Stimulated activated CD8-positive, alpha-beta memory T cell treated with anti-CD3 and anti-CD28 coated beads, Interleukin-4, amount 100 ng/mL, for 1 hour (primary cell): ENCODE measurements around the gene KPNA2.
"Not testable (repeated sequence)": the region's sequence is repeated elsewhere in the genome, so short reads cannot be mapped to it uniquely, and the experiment has no call there.

ENCODE experiments used
- DNase-seq, 2 donors: peaks; one replicate each; pipeline ENCODE4 v3.0.0-alpha.2; 2020; ENCODE audit warnings: low read depth in 2 of 2, low spot score in 1 of 2

Gene KPNA2

DNA sequence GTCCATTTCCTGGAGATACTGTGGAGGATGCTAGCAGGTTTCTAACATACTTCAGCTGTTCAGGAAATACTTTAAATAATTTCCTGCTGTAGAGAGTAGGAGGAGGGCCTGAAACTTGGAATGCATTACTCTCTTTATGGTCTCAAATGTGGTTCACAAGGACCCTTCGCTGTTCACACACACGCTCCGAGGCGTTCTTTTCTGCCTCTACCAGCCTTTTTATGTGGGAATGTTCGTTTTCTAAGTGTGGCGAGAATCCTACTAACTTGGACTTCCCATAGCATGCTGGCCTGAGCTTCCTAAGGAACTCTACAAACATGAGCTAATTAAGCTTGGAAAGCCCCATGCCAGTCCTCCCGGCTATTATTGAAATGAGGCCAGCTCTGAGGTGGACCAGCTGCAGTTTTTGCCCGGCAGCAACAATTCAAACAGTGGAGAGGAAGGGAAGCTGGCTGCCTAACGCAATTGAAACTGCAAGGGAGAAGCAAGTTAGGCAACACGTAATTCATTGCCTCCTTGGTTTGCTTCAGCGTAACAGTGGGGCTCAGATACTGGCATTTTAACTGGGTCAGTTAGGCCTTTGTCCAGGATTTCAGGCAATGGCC lies 18.9 kb downstream of the KPNA2 start:
- no peak for DNase-seq

DNA sequence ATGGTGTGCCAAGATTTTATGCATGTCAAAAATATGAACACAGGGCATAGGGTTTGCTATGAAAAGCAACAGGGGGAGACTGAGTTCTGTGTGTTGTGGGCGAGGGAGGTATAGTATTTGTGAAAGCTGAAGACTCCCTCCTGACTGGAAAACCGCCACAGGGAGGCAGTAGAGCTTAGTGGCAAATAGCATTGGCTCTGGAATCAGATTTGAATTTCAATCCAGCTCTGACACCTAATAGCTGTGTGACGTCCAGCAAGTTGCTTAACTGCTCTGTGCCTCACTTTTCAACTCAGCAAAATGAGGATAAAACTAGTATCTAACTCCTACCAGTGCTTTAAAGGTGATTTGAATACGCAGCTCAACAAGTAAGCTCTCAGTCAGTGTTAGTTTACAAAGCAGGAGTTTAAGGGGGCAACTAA lies 22.0 kb downstream of the KPNA2 start:
- peak in 1 of 2 donors; percentile 4 for DNase-seq

DNA sequence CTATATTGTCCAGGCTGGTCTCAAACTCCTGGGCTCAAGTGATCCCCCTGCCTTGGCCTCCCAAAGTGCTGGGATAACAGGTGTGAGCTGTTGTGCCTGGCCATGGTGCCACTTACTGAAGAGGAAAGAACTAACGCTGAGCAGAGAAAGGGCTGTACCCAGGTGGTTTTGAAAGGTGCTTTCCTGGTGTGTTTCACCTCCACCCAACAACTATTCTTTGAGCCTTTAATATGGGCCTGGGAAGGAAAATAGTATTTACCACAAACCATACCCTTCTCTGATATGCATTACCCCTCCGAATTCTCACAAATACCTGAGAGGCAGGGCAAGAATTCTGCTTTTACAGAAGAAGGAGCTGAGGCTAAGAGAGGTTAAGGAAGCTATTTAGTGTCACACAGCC lies 24.8 kb downstream of the KPNA2 start:
- DNase-seq, result no peak

DNA sequence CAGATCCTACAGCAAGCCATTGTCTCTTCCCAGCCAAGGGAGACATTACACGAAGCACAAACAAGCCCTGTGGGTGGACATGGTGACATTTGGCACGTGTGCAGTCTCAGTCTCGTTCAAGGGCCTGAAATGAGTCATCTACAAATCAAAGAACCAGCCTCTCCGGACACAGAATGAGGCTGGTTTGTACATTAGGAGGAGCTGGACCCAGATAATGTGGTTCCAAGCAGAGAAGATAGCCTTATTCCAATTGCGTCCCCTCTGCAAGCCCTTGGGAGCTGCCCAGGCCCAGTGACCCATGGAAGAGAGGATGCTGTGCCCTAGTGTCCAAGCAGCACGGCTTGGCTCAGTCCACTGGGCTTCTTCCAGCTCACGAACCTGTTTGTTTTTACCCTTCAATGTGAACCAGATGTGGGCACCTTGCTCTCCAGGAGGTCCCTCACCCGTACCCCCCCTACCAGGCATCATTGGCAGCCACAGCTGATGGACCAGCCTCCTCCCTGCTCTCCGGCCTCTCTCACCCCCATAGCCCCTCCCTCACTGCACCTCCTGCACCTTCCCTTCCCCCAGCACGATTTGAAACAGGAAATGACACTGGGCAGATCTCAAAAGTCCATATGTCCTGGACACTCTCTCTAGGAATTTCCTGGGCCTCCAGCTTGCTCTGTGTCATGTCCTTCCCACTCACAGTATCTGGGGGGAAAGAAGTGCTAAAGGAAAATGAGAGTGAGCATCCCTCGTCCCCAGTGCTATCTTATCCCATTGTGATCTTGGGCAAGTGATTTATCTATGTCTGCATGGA lies 26.2 kb downstream of the KPNA2 start:
- no peak for DNase-seq

DNA sequence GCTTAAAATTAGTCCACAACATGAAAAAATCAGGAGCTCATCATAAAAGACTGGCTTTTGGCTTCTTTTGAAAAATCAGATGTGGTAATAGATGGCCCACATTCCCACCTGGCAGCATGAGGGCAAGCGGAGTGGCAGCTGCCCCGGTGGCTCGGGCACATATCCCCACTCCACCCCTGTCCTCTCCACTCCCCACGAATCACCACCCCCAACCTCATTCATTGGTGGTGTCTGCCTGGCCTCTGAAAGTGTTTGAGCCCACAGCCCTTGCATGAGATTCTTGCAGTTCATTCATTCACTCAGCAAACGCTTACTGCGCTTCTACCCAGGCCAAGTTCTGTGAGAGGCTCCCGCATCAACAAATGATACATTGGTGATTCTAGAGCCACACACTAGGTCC lies 29.8 kb downstream of the KPNA2 start:
- DNase-seq, result not testable (repeated sequence)

DNA sequence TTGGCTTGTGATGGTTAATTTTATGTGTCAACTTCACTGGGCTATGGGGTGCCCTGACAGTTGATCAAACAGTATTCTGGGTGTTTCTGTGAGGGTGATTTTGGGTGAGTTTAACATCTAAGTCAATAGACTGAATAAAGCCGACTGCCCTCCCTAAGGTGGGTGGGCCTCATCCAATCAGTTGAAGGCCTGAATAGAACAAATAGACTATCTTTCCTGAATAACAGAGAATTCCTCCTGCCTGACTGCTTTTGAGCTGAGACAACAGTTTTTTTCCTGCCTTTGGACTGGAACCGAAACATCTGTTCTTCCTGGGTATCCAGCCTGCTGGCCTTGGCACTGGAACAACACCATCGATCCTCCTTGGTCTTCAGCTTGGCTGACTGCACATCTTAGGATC lies 33.0 kb downstream of the KPNA2 start:
- DNase-seq, result not testable (repeated sequence)

DNA sequence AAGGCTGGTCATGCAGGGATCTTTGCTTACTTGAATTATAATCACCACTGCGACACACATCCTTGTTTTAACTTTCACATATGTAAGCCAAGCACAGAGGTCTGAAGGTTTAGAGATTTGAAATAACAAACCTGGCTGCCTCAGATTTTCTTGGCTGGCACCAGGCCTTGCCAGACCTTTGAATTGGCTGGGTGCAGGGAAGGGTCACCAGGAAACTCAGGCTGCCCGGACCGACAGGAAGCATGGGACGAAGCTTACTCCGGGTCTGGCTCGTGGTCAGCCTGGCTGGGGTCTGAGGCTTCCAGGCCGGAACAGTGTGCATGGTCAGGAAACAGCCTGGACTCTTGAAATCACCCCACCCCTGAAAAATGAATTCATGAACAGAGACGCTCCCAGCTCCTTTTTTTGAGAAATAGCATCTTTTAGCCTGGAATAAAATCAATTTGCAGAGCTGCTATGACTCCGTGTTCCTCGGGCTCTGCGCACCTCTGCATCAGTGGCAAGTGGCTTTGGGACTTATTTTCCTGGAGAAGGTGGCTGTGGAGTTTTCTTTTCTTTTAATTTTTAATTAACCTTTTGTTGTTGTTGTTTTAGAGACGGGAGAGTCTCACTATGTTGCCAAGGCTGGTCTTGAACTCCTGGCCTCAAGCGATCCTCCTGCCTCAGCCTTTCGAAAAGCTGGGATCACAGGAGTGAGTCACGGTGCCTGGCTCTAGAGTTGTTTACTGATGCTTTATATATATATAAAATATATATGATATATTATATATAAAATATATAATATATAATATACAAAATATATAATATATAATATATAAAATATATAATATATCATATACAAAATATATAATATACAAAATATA lies 35.3 kb downstream of the KPNA2 start:
- not testable (repeated sequence) for DNase-seq

DNA sequence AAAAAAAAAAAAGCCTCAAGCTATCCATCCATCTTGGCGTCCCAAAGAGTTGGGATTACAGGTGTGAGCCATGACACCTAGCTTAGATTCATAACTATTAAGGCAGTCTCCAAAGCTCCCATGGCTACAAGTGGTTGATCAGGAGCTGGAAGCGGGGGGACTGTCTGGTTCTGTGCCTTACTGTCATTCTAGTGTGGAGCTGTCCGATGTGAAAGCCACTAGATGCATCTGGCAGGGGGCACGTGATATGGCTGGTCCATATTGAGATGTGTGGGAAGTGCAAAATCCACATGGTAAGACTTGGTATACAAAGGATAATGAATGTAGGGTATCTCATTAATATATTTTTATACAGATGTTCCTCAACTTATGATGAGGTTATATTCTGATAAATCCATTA lies 38.7 kb downstream of the KPNA2 start:
- DNase-seq, result no peak

DNA sequence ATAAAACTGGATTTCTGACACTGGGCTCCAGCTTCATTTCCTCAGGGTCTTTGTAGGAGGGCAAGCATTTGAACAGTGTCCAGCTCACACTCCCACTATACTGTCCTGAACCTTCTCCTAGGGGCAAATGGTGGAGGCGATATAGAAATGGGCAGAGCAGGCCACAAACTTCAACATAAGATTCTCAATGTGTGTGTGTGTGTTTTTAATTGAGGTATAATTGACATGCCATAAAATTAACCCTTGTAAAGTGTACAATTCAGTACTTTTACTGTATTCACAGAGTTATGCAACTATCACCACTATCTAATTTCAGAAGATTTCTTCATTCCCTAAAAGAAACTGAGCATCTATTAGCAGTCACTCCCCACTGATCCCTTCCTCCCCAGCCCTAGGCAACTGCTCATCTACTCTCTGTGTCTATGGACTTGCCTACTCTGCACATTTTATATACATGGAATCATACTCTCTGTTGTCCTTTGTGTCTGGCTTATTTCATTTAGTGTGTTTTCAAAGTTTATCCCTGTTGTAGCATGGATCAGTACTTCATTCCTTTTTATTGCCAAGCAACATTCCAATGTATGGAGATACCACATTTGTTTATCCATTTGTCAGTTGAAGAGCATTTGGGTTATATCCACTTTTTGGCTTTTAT lies 40.5 kb downstream of the KPNA2 start:
- DNase-seq, result not testable (repeated sequence)

DNA sequence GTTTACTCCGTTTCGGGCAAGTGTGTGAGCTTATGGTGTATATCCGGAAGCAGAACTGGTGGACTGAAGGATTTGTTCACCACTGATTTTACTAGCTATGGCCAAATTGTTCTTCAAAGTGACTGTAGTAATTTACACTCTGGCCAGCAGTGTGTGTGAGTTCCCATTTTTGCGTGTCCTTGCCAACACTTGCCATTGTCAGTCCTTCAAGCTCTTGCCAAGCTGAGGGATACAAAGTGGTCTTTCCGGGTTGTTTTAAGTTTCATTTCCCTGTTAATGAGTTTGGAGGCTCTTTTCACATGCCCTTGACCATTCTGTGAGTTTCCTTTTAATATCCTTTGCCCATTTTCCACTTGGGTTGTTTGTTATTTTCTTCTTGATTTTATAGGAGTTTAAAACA lies 42.0 kb downstream of the KPNA2 start:
- DNase-seq, result not testable (repeated sequence)

DNA sequence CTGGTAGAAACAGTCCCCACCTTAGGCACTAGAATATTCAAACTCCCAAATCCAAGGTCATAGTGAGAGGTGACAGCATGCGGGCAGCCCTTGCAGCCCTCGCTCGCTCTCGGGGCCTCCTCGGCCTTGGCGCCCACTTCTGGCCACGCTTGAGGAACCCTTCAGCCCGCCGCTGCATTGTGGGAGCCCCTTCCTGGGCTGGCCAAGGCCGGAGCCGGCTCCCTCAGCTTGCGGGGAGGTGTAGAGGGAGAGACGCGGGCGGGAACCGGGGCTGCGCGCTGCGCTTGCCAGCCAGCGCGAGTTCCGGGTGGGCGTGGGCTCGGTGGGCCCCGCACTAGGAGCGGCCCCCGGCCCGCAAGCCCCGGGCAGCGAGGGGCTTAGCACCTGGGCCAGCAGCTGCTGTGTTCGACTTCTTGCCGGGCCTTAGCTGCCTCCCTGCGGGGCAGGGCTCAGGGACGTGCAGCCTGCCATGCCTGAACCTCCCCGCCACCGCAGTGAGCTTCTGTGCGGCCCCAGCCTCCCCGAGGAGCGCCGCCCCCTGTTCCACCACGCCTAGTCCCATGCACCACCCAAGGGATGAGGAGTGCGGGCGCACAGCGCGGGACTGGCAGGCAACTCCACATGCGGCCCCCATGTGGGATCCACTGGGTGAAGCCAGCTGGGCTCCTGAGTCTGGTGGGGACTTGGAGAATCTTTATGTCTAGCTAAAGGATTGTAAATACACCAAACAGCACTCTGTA lies 45.0 kb downstream of the KPNA2 start:
- no peak for DNase-seq

DNA sequence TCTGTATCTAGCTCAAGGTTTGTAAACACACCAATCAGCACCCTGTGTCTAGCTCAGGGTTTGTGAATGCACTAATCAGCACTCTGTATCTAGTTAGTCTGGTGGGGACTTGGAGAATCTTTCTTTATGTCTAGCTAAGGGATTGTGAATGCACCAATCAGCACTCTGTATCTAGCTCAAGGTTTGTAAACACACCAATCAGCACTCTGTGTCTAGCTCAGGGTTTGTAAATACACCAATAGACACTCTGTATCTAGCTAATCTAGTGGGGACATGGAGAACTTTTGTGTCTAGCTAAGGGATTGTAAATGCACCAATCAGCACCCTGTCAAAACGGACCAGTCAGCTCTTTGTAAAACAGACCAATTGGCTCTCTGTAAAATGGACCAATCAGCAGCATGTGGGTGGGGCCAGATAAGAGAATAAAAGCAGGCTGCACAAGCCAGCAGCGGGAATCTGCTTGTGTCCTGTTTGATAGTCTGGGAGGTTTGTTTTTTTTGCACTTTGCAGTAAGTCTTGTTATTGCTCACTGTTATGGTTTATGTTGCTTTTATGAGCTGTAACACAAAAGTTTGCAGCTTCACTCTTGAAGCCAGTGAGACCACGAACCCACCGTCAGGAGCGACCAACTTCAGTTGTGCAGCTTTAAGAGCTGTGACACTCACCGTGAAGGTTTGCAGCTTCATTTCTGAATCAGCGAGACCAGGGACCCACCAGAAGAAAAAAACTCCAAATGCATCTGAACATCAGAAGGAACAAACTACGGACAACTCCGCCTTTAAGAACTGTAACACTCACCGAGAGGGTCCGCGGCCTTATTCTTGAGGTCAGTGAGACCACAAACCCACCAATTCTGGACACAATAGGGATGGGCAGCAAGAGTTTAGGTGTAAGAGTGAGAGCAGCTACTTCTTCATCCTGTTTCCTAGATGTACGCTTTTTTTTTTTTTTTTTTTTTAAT lies 46.0 kb downstream of the KPNA2 start:
- DNase-seq, result not testable (repeated sequence)

DNA sequence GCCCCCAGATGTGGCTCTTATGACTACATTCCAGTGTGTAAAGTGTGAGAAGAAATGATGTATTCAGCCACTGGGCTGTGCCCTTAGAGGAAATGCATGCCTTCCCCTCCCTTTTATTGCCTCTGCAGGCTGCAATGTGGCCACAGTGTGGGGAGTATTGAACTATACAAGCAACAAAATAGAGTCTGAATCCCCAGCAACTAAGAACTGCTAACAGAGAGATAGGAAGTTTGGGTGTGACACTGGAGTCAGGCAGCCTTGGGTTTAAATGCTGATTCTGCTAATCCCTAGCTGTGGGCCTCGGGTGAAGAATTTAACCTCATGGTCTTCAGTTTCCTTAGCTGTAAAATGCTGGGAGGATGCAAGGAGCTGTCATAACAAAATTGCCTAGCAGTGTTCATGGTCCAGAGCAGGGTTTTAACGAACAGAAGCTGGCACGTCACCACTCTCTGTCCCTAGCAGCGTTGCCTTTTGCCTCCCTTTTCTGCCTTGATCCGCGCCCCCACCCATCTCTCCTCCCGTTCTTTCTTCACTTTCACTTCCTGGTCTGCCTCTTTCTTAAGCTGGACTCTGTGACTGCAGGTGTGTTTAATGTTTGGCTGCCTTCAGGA lies 50.3 kb downstream of the KPNA2 start:
- no peak for DNase-seq

DNA sequence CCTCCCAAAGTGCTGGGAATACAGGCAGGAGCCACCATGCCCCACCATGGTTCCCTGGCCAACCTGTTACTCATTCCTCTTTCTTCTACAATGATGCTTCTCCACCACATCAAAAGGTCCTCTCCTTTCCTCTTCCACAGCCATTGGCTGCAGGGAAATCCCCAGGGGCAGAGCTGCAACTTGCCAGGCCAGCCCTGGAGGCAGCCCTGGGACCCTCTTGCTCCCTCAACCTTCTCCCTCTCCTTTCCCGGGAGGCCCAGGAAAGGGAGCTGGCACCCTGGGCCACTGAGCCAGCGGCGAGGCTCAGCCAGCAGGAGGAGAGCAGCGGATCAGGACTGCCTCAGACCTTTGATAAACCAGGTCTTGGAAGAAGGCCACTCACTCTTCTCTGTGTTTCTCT lies 51.1 kb downstream of the KPNA2 start:
- DNase-seq, result not testable (repeated sequence)

DNA sequence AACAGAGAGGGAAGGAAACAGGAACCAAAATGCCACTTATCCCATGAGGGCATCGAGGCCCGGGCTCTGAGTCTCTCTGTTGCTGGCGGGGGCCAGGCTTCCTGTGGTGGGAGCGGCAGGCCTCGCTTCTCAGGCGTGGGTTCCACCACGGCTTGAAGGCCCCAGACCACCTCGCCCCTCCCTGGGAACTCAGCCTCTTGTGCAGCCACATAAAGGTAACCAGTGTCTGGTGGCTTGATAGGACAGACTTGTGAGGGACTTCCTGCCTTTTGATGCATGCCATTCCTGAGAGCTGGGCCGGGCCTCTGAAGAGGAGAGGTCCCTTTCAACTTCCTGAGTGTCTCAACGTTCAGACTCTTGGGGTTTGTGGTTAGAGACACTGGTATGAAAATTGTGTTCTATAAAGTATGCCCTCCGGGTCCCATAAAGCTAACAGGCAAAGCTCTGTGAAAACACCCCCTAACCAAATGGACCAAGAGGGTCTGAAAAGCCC lies 51.6 kb downstream of the KPNA2 start:
- not testable (repeated sequence) for DNase-seq

DNA sequence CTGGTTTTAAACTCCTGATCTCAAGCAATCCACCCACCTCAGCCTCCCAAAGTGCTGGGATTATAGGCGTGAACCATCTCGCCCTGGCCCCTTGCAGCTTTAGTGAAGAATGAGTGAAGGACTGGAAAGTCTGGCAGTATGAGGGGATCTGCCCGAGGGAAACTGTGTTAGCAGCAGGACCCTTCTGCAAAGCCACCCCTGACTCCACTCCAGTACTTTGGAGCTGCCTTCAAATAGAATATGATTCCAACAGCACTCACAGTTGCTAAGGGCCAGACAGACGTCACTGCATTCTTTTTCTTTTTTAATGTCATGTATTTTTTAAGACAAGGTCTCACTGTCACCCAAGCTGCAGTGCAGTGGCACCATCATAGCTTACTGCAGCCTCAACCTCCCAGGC lies 52.3 kb downstream of the KPNA2 start:
- no peak for DNase-seq

DNA sequence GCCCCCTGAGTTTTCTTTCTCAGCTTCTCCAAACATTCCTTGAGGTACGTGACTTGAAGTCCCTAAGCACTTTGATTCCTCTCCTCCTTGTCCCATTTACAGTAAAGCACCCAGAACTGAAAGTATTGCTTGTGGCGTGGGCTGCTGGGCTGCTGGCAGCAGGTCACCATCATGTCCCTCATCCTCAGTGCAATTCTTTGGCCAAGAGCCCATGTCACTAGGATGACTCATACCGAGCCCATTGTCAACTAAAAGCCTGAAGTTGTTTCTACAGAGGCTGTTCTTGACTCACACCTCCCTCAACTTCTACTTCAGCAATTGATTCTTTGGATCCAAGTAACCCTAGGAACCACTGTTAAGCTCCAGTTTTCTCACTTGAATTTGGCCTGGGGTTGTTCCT lies 54.3 kb downstream of the KPNA2 start:
- no peak for DNase-seq

DNA sequence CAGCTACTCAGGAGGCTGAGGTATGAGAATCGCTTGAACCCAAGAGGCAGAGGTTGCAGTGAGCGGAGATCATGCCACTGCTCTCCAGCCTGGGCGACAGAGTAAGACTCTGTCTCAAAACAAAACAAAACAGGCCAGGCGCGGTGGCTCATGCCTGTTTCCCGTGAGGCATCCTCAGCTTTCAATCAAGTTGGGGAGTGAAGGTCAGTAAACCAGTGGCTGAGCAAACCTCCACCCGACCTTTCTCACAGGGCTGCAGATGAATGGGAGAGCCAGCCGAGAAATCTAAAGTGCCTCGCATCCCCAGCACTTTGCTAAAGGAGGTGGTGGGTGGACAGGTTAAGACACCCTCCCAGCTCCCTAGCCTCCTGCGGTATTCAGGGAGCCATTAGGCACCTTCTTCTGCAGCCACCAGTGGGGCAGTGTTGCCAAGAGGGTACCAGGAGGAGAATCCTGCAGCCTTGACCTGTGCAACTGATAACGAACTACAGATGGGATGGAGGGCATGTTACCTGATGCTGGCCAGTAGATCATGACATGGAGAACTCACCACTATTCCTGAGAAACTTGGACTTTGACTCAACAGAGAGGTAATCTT lies 59.0 kb downstream of the KPNA2 start:
- no peak for DNase-seq
